ENCODE results near the gene ANKRD65.

- TF ChIP-seq EZH2 (IDR thresholded peaks at IDR 0.05; ENCODE audit: low read length) (no peak), CTCF (optimal IDR thresholded peaks at IDR 0.05 in 1 of 3, IDR thresholded peaks at IDR 0.05 in 1 of 3, conservative IDR thresholded peaks at IDR 0.05 in 1 of 3; ENCODE audit: extremely low read depth in 1 of 3, insufficient read depth in 2 of 3, low read length in 3 of 3) (no peak)
Observed at GRCh38 chr1:1406821-1407635, 14.0 kb downstream of the ANKRD65 start, which contains the start of gene MRPL20.
